ENCODE measurements around the gene NUDT4. TPM values are rescaled to one million over a fixed set of nuclear protein-coding genes. Genes with fewer than 3 reads are reported as not detected.

Gene NUDT4
- total RNA-seq, 2 experiments from 2014 or later = 26.4 to 32.4 TPM

GRCh38 chr12:93415723-93416464 is 38.2 kb downstream of the NUDT4 start:
- peaks cover 42% of the 10 kb centered on the region for H3K36me3 ChIP-seq (ENCODE audit: insufficient read depth, low read length)
- no peak overlapping the region for H3K27ac ChIP-seq (ENCODE audit: low read depth, low read length, poor library complexity, severe bottlenecking)
- peaks cover 49% of the 10 kb centered on the region for H3K4me1 ChIP-seq (ENCODE audit: insufficient read depth, low read length, poor library complexity, severe bottlenecking)
- no TSS peak for BruUV-seq (replicated peaks)
- H4K20me1 ChIP-seq (ENCODE audit: insufficient read depth, low read length) = peaks cover 59% of the 10 kb centered on the region
- intact Hi-C loops (cut with micrococcal nuclease; ENCODE audit: unreplicated experiment) = loop anchor here (10.0 kb wide), 1 partner anchor 689 kb away; no protein-coding TSS in a partner anchor
- no peaks in the 10 kb centered on the region for H3K9me2 ChIP-seq (ENCODE audit: insufficient read depth, low read length)
- TF ChIP-seq CTCF (conservative IDR thresholded peaks at IDR 0.05; ENCODE audit: low read length) (no peak), EZH2phosphoT487 (IDR thresholded peaks at IDR 0.05; ENCODE audit: borderline replicate concordance, low read depth, low read length) (no peak)
- DNase-seq (ENCODE audit: low spot score) = no peak
- H3K9me3 ChIP-seq (ENCODE audit: low read length) = no peaks in the 10 kb centered on the region
- CTCF ChIA-PET (ENCODE audit: unreplicated experiment) = no interaction called here
- no peak overlapping the region for H3K4me3 ChIP-seq (ENCODE audit: low read depth, low read length, poor library complexity, severe bottlenecking)
- peak overlapping the region; percentile 22; the same call in 1 of the 2 replicates for H3K4me2 ChIP-seq (ENCODE audit: low read length)
- POLR2A ChIA-PET = interaction anchor here (0.6 to 1.6 kb wide), 6 partner anchors 10 to 469 kb away, joined by 3 to 7 read pairs (median 3); no protein-coding TSS in a partner anchor
- no peak overlapping the region for H2AFZ ChIP-seq (ENCODE audit: low read length)
- H3K79me2 ChIP-seq (ENCODE audit: insufficient read depth, low read depth, low read length) = peaks cover 100% of the 10 kb centered on the region

GRCh38 chr12:93417967-93418480 is 40.3 kb downstream of the NUDT4 start:
- ChIA-PET POLR2A (interaction anchor here (1.4 kb wide), 1 partner anchor 13 kb away, joined by 4 read pairs; no protein-coding TSS in a partner anchor), CTCF (ENCODE audit: unreplicated experiment) (no interaction called here)
- H3K4me1 ChIP-seq (ENCODE audit: insufficient read depth, low read length, poor library complexity, severe bottlenecking) = peaks cover 70% of the 10 kb centered on the region
- no TSS peak for BruUV-seq (replicated peaks)
- DNase-seq (ENCODE audit: low spot score) = no peak
- no peak overlapping the region for H3K27ac ChIP-seq (ENCODE audit: low read depth, low read length, poor library complexity, severe bottlenecking)
- intact Hi-C loops (cut with micrococcal nuclease; ENCODE audit: unreplicated experiment) = loop anchor here (10.0 kb wide), 1 partner anchor 687 kb away; no protein-coding TSS in a partner anchor
- H4K20me1 ChIP-seq (ENCODE audit: insufficient read depth, low read length) = peaks cover 78% of the 10 kb centered on the region
- H3K9me2 ChIP-seq (ENCODE audit: insufficient read depth, low read length) = no peaks in the 10 kb centered on the region
- no peak overlapping the region for H3K4me2 ChIP-seq (ENCODE audit: low read length)
- H2AFZ ChIP-seq (ENCODE audit: low read length) = no peak overlapping the region
- no peaks in the 10 kb centered on the region for H3K9me3 ChIP-seq (ENCODE audit: low read length)
- peaks cover 100% of the 10 kb centered on the region for H3K79me2 ChIP-seq (ENCODE audit: insufficient read depth, low read depth, low read length)
- no peak for TF ChIP-seq EZH2phosphoT487 (IDR thresholded peaks at IDR 0.05; ENCODE audit: borderline replicate concordance, low read depth, low read length)
- no peak for TF ChIP-seq CTCF (conservative IDR thresholded peaks at IDR 0.05; ENCODE audit: low read length)
- no peak overlapping the region for H3K4me3 ChIP-seq (ENCODE audit: low read depth, low read length, poor library complexity, severe bottlenecking)
- peaks cover 33% of the 10 kb centered on the region for H3K36me3 ChIP-seq (ENCODE audit: insufficient read depth, low read length)
